Mucosa of stomach (tissue), 1 donor: ENCODE data around the gene AMMECR1L.
"Not testable (repeated sequence)": the region's sequence is repeated elsewhere in the genome, so short reads cannot be mapped to it uniquely, and the experiment has no call there.

Source experiments
- H3K27me3 ChIP-seq: one replicate; pipeline ENCODE4 v1.7.0; 2013; ENCODE audit warnings: mild to moderate bottlenecking, low read length; ENCODE audit not compliant: control insufficient read depth, insufficient read depth
- H3K36me3 ChIP-seq: one replicate; pipeline ENCODE4 v1.7.0; 2013; ENCODE audit warnings: low read length; ENCODE audit not compliant: control insufficient read depth, insufficient read depth
- H3K4me1 ChIP-seq: one replicate; pipeline ENCODE4 v1.7.0; 2013; ENCODE audit warnings: mild to moderate bottlenecking, low read length; ENCODE audit not compliant: control insufficient read depth, insufficient read depth
- H3K4me3 ChIP-seq: one replicate; pipeline ENCODE4 v1.7.0; 2013; ENCODE audit warnings: low read length
- H3K9ac ChIP-seq: one replicate; pipeline ENCODE4 v1.7.0; 2013; ENCODE audit warnings: mild to moderate bottlenecking, low read length, moderate library complexity
- H3K9me3 ChIP-seq: one replicate; pipeline ENCODE4 v1.7.0; 2013; ENCODE audit warnings: mild to moderate bottlenecking, low read length, moderate library complexity; ENCODE audit not compliant: control insufficient read depth
- donor health status: Pancreatic carcinoma.

AMMECR1L gene

GRCh38 chr2:127906206-127906926, 20.6 kb upstream of the AMMECR1L start:
- Histone ChIP-seq H3K9ac (no peak overlapping the region), H3K4me1 (no peaks in the 10 kb centered on the region), H3K4me3 (no peak overlapping the region), H3K36me3 (no peaks in the 10 kb centered on the region), H3K27me3 (no peaks in the 10 kb centered on the region), H3K9me3 (no peaks in the 10 kb centered on the region)

- no peaks in the 10 kb centered on the region for H3K9me3 ChIP-seq
- H3K4me1 ChIP-seq, result peaks cover 4% of the 10 kb centered on the region
- H3K4me3 ChIP-seq, result no peak overlapping the region
- no peaks in the 10 kb centered on the region for H3K27me3 ChIP-seq
- no peaks in the 10 kb centered on the region for H3K36me3 ChIP-seq
- no peak overlapping the region for H3K9ac ChIP-seq
Measured at GRCh38 chr2:127901339-127902056, 15.7 kb upstream of the AMMECR1L start.

- Histone ChIP-seq H3K9ac (no peak overlapping the region), H3K27me3 (no peaks in the 10 kb centered on the region)
Measured at GRCh38 chr2:127897531-127898211, 11.9 kb upstream of the AMMECR1L start.

GRCh38 chr2:127893494-127893893, 7.7 kb upstream of the AMMECR1L start:
- Histone ChIP-seq H3K9ac (no peak overlapping the region), H3K4me3 (no peak overlapping the region), H3K9me3 (no peaks in the 10 kb centered on the region), H3K36me3 (no peaks in the 10 kb centered on the region), H3K4me1 (peaks cover 4% of the 10 kb centered on the region), H3K27me3 (no peaks in the 10 kb centered on the region)

More at GRCh38 chr2:127897531-127898211, 11.9 kb upstream of the AMMECR1L start:
- Histone ChIP-seq H3K4me1 (peaks cover 4% of the 10 kb centered on the region), H3K9me3 (no peaks in the 10 kb centered on the region), H3K4me3 (no peak overlapping the region), H3K36me3 (no peaks in the 10 kb centered on the region)

- Histone ChIP-seq H3K9me3 (no peaks in the 10 kb centered on the region), H3K4me1 (peaks cover under 1% of the 10 kb centered on the region), H3K27me3 (no peaks in the 10 kb centered on the region), H3K4me3 (no peak overlapping the region), H3K36me3 (no peaks in the 10 kb centered on the region), H3K9ac (no peak overlapping the region)
Measured at GRCh38 chr2:127893033-127893432, 7.3 kb upstream of the AMMECR1L start.

- Histone ChIP-seq H3K27me3 (no peaks in the 10 kb centered on the region), H3K9me3 (no peaks in the 10 kb centered on the region), H3K4me1 (peaks cover 7% of the 10 kb centered on the region), H3K36me3 (no peaks in the 10 kb centered on the region), H3K4me3 (no peak overlapping the region), H3K9ac (no peak overlapping the region)
Measured at GRCh38 chr2:127891811-127892210, 6.1 kb upstream of the AMMECR1L start.

- not testable (repeated sequence) for H3K9me3 ChIP-seq, H3K27me3 ChIP-seq, H3K9ac ChIP-seq, H3K4me3 ChIP-seq, H3K36me3 ChIP-seq, H3K4me1 ChIP-seq
Measured at GRCh38 chr2:127890756-127891155, 5.0 kb upstream of the AMMECR1L start.

- Histone ChIP-seq H3K4me3 (no peak overlapping the region), H3K36me3 (no peaks in the 10 kb centered on the region), H3K9ac (no peak overlapping the region), H3K9me3 (no peaks in the 10 kb centered on the region), H3K4me1 (peaks cover 15% of the 10 kb centered on the region), H3K27me3 (no peaks in the 10 kb centered on the region)
Measured at GRCh38 chr2:127888772-127889171, 3.0 kb upstream of the AMMECR1L start.

- H3K9me3 ChIP-seq, result no peaks in the 10 kb centered on the region
- peaks cover 15% of the 10 kb centered on the region for H3K4me1 ChIP-seq
- H3K27me3 ChIP-seq, result no peaks in the 10 kb centered on the region
- H3K9ac ChIP-seq, result no peak overlapping the region
- no peaks in the 10 kb centered on the region for H3K36me3 ChIP-seq
- no peak overlapping the region for H3K4me3 ChIP-seq
Measured at GRCh38 chr2:127887776-127888130, 2.0 kb upstream of the AMMECR1L start.

- Histone ChIP-seq H3K4me1 (peaks cover 15% of the 10 kb centered on the region), H3K9me3 (no peaks in the 10 kb centered on the region), H3K9ac (peak overlapping the region; percentile 68), H3K36me3 (no peaks in the 10 kb centered on the region), H3K4me3 (no peak overlapping the region), H3K27me3 (no peaks in the 10 kb centered on the region)
Measured at GRCh38 chr2:127887082-127887775, 1.5 kb upstream of the AMMECR1L start.

GRCh38 chr2:127886593-127886935, 808 bp upstream of the AMMECR1L start:
- H3K4me3 ChIP-seq, H3K9me3 ChIP-seq, H3K27me3 ChIP-seq, H3K36me3 ChIP-seq: not testable (repeated sequence)
- peaks cover 15% of the 10 kb centered on the region for H3K4me1 ChIP-seq
- peak overlapping the region; percentile 63 for H3K9ac ChIP-seq
